A549 (cell line): ENCODE results near the gene CMTM2. TPM values are rescaled to one million over a fixed set of nuclear protein-coding genes. Genes with fewer than 3 reads are reported as not detected.

ENCODE experiments used
- ATAC-seq, 2 experiments: fragments of 200-7000 bp in 1 of 2; fragments of >200 bp in 1 of 2; cut with Nextera tagmentation in 1 of 2; cut with Tn5 transposase in 1 of 2; 3 replicates each; pipeline versions ENCODE4 v1.8.0 to v1.9.1; 2018 to 2020; ENCODE audit warnings: mild to moderate bottlenecking in 1 of 2, moderate library complexity in 1 of 2
- CTCF ChIA-PET: fragments of 300-600 bp; sonication (Branson Sonifier 250); formaldehyde crosslinking; extraction: SDS; loops from one replicate; lab custom pipeline; 2021; ENCODE audit warnings: antibody characterized with exemption, inconsistent platforms; lab: Yijun Ruan, JAX
- POLR2A ChIA-PET: fragments of 350-600 bp; formaldehyde crosslinking; extraction: SDS; loops from one replicate; lab custom pipeline; 2021; ENCODE audit warnings: antibody characterized with exemption, inconsistent platforms; lab: Yijun Ruan, JAX
- DNase-seq, 2 experiments: peaks; one replicate each; pipeline versions ENCODE4 v3.0.0 to v3.0.0-alpha.2; 2011 to 2016; ENCODE audit warnings: low read depth in 1 of 2, low spot score in 1 of 2
- FAIRE-seq: peaks from 2 replicates; lab custom pipeline; 2011; peaks lifted over from hg19 to GRCh38; lab: Jason Lieb, UNC
- H3K27ac ChIP-seq, 2 experiments: fragments of >200 bp; sonication (Bioruptor Twin); formaldehyde crosslinking; 3 replicates each; pipeline ENCODE4 v1.5.1; 2016 to 2017
- H3K4me1 ChIP-seq: fragments of >200 bp; sonication (Bioruptor Twin); formaldehyde crosslinking; 3 replicates; pipeline ENCODE4 v1.6.1; 2016
- H3K4me2 ChIP-seq: fragments of >200 bp; sonication (Bioruptor Twin); formaldehyde crosslinking; 3 replicates; pipeline ENCODE4 v1.6.1; 2016
- H3K4me3 ChIP-seq: fragments of >200 bp; sonication (Bioruptor Twin); formaldehyde crosslinking; 3 replicates; pipeline ENCODE4 v1.5.1; 2016
- H3K9me3 ChIP-seq: fragments of >200 bp; sonication (Bioruptor Twin); formaldehyde crosslinking; 3 replicates; pipeline ENCODE4 v1.6.1; 2016
- ATOH8 ChIP-seq: fragments of 250-450 bp; sonication (Bioruptor Pico); IDR thresholded peaks from 2 replicates; pipeline ENCODE4 v1.5.0; 2020; ENCODE audit warnings: low read depth, mild to moderate bottlenecking, moderate library complexity
- CBX2 ChIP-seq: fragments of 200-600 bp; sonication (generic); IDR thresholded peaks from 2 replicates; pipeline ENCODE4 v1.6.1; 2016; ENCODE audit warnings: low read depth, mild to moderate bottlenecking, borderline replicate concordance
- CEBPB ChIP-seq, 2 experiments: fragments of >200 bp in 1 of 2; sonication (Bioruptor Twin) in 1 of 2; formaldehyde crosslinking in 1 of 2; IDR thresholded peaks; 2 replicates each; pipeline ENCODE4 v1.6.1; 2012 to 2016
- CTCF ChIP-seq: fragments of >200 bp; sonication (Bioruptor Twin); formaldehyde crosslinking; IDR thresholded peaks from 3 replicates; pipeline ENCODE4 v1.5.1; 2016
- ELK1 ChIP-seq: fragments of 150-350 bp; IDR thresholded peaks from 2 replicates; pipeline ENCODE4 v1.6.1; 2014; ENCODE audit warnings: low read depth, mild to moderate bottlenecking, low read length
- FOXS1 ChIP-seq: fragments of 250-450 bp; sonication (Bioruptor Pico); IDR thresholded peaks from 2 replicates; pipeline ENCODE4 v1.5.0; 2020; ENCODE audit warnings: mild to moderate bottlenecking, moderate library complexity
- HOXB5 ChIP-seq: fragments of 250-450 bp; sonication (Bioruptor Pico); IDR thresholded peaks from 2 replicates; pipeline ENCODE4 v1.5.0; 2020; ENCODE audit warnings: mild to moderate bottlenecking, moderate library complexity
- KDM5A ChIP-seq: fragments of 200-600 bp; sonication (generic); IDR thresholded peaks from 2 replicates; pipeline ENCODE4 v1.6.1; 2016; ENCODE audit warnings: antibody characterized with exemption, mild to moderate bottlenecking
- NFE2L2 ChIP-seq: fragments of 150-350 bp; conservative IDR thresholded peaks from 2 replicates; pipeline ENCODE4 v1.6.1; 2014; ENCODE audit warnings: low read length
- NPAS2 ChIP-seq: fragments of 250-450 bp; sonication (Bioruptor Pico); IDR thresholded peaks from 2 replicates; pipeline ENCODE4 v1.8.0; 2022; ENCODE audit warnings: mild to moderate bottlenecking, moderate library complexity, borderline replicate concordance
- PBX3 ChIP-seq: IDR thresholded peaks from 2 replicates; pipeline ENCODE4 v1.6.1; 2012
- PHF8 ChIP-seq: fragments of 200-600 bp; sonication (generic); IDR thresholded peaks from 2 replicates; pipeline ENCODE4 v1.6.1; 2016; ENCODE audit warnings: low read depth, mild to moderate bottlenecking, antibody characterized with exemption, moderate library complexity, borderline replicate concordance
- RAD21 ChIP-seq, 2 experiments: fragments of >200 bp in 1 of 2; sonication (Bioruptor Twin) in 1 of 2; formaldehyde crosslinking in 1 of 2; IDR thresholded peaks in 1 of 2; conservative IDR thresholded peaks in 1 of 2; 2 replicates in 1 of 2; 3 replicates in 1 of 2; pipeline ENCODE4 v1.6.1; 2012 to 2018; ENCODE audit warnings: inconsistent platforms in 1 of 2
- REST ChIP-seq: fragments of 200-600 bp; sonication (generic); IDR thresholded peaks from 2 replicates; pipeline ENCODE4 v1.6.1; 2016; ENCODE audit warnings: antibody characterized with exemption, mild to moderate bottlenecking, moderate library complexity
- TP53 ChIP-seq: fragments of 250-450 bp; sonication (Bioruptor Pico); IDR thresholded peaks from 2 replicates; pipeline ENCODE4 v1.5.0; 2021; ENCODE audit warnings: mild to moderate bottlenecking, moderate library complexity
- ZFP36 ChIP-seq: fragments of 450-650 bp; IDR thresholded peaks from 2 replicates; pipeline ENCODE4 v1.6.1; 2014; ENCODE audit warnings: borderline replicate concordance; ENCODE audit not compliant: partially characterized antibody
- whole genome bisulfite sequencing: methylation state at CpG from one replicate; pipeline ENCODE4 v1.1.6; 2017; ENCODE audit errors: missing lambda C conversion rate; 5-methylcytosine and 5-hydroxymethylcytosine counted together
- polyA plus RNA-seq, 4 experiments: library from polyadenylated mRNA; depleted of rRNA in 3 of 4; stranded (reverse); fragments of >200 nt; fragmentation: RNase III in 1 of 4; extraction: RNeasy Plus Mini Kit Qiagen cat#74134 plus additional on column Dnase treatment in 1 of 4; gene quantifications; 2 replicates in 3 of 4; 3 replicates in 1 of 4; pipeline ENCODE4 v1.2.3, GENCODE V29; 2011 to 2017

Gene CMTM2
- polyA plus RNA-seq, 2 of the 4 experiments (the other 2 are of a cell fraction), result 0.15 TPM; not detected in 1

- peak; percentile 67 to 70 for TF ChIP-seq RAD21 (conservative IDR thresholded peaks at IDR 0.05 in 1 of 2, IDR thresholded peaks at IDR 0.05 in 1 of 2)
- TF ChIP-seq ELK1, result no peak
- TF ChIP-seq ZFP36, result no peak
- no peak for TF ChIP-seq CBX2
- no peak for TF ChIP-seq FOXS1 (CRISPR knock-in tag)
- no peak for TF ChIP-seq CEBPB (IDR thresholded peaks at IDR 0.05)
- no peak for TF ChIP-seq REST
Observed at GRCh38 chr16:66608241-66609138, 29.2 kb downstream of the CMTM2 start (continued).

- Histone ChIP-seq H3K9me3 (no peaks in the 10 kb centered on the region), H3K27ac (peak overlapping the region; percentile 19 to 86; a peak in 3 of 6 replicates), H3K4me2 (no peak overlapping the region), H3K4me1 (peaks cover 26% of the 10 kb centered on the region), H3K4me3 (no peak overlapping the region)
- ATAC-seq (no peak), DNase-seq (no peak), FAIRE-seq (no peak)
- TF ChIP-seq KDM5A (no peak), CTCF (no peak), TP53 (CRISPR knock-in tag) (no peak), NPAS2 (CRISPR knock-in tag) (no peak), PHF8 (no peak), HOXB5 (CRISPR knock-in tag) (no peak), RAD21 (conservative IDR thresholded peaks at IDR 0.05 in 1 of 2, IDR thresholded peaks at IDR 0.05 in 1 of 2) (no peak), PBX3 (no peak), NFE2L2 (no peak), ATOH8 (no peak)
- ChIA-PET POLR2A (interaction anchor here (0.6 to 1.2 kb wide), 2 partner anchors 60 to 259 kb away, joined by 3 to 5 read pairs; no protein-coding TSS in a partner anchor), CTCF (interaction anchor here (0.5 to 6.4 kb wide), 48 partner anchors 9 to 271 kb away, joined by 3 to 60 read pairs (median 5); partner anchors contain the start of genes CKLF, CMTM1, CMTM4 and DYNC1LI2)
- WGBS, result 82% methylated on average over 12 of the region's 12 CpGs
Observed at GRCh38 chr16:66609139-66609510, 29.9 kb downstream of the CMTM2 start.
